Measurements from ENCODE around the gene ATF7IP2. TPM values are rescaled to one million over a fixed set of nuclear protein-coding genes. Genes with fewer than 3 reads are reported as not detected.

Gene ATF7IP2
- total and polyA plus RNA-seq, 2 of the 13 experiments (the other 11 are each of a cell fraction or from before 2014, with no cell fraction given): 117 to 217 TPM

DNA sequence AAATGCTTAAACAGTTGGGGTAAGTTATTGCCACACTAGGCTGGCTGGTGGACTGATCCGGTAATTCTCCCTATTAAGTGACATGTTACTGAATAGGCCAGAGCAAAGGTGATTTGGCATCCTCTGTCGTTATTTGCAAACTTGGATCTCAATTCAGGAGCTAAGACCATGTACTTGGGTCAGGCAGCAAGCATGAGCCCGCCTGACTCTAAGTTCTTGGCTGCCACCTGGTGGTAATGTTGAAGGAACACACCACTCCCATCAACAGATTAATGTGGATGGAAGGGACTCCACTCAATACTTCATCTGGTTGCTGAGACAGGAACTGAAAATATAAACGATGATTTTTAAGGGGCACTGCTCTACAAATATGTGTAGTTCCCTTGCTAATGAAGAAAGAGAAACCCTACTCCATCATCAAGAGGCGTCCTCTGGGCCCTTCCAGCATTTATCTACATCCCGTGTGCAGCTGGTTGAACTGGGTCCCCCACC, 123.7 kb downstream of the ATF7IP2 start (continued):
- TF ChIP-seq, protein P1, sequence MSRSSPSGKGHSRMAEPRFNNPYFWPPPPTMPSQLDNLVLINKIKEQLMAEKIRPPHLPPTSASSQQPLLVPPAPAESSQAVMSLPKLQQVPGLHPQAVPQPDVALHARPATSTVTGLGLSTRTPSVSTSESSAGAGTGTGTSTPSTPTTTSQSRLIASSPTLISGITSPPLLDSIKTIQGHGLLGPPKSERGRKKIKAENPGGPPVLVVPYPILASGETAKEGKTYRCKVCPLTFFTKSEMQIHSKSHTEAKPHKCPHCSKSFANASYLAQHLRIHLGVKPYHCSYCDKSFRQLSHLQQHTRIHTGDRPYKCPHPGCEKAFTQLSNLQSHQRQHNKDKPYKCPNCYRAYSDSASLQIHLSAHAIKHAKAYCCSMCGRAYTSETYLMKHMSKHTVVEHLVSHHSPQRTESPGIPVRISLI (CRISPR knock-in tag; IDR thresholded peaks at IDR 0.05; ENCODE audit: borderline replicate concordance): peak; percentile 27; the same call in 1 of the 2 replicates
- TF ChIP-seq MAFG (CRISPR knock-in tag; IDR thresholded peaks at IDR 0.05) (no peak), HHEX (CRISPR knock-in tag; IDR thresholded peaks at IDR 0.05) (no peak), FOSL1 (CRISPR knock-in tag; IDR thresholded peaks at IDR 0.05; ENCODE audit: borderline replicate concordance) (no peak), NR2F6 (IDR thresholded peaks at IDR 0.05) (no peak), NR2F6 (CRISPR knock-in tag; IDR thresholded peaks at IDR 0.05) (peak; percentile 58; the same call in 1 of the 2 replicates), BRCA1 (CRISPR knock-in tag; IDR thresholded peaks at IDR 0.05) (no peak), SP140L (CRISPR knock-in tag; IDR thresholded peaks at IDR 0.05; ENCODE audit: borderline replicate concordance) (no peak), SOX6 (IDR thresholded peaks at IDR 0.05) (no peak), SOX6 (CRISPR knock-in tag; IDR thresholded peaks at IDR 0.05) (peak; percentile 64), CHD4 (IDR thresholded peaks at IDR 0.05; ENCODE audit: borderline replicate concordance, low read length) (no peak), RBM39 (IDR thresholded peaks at IDR 0.05; ENCODE audit: low read depth, low read length, poor library complexity, severe bottlenecking) (no peak), ZNF777 (CRISPR knock-in tag; IDR thresholded peaks at IDR 0.05) (no peak), ZNF761 (CRISPR knock-in tag; conservative IDR thresholded peaks at IDR 0.05) (no peak), TMF1 (CRISPR knock-in tag; IDR thresholded peaks at IDR 0.05; ENCODE audit: low read depth) (no peak), SPEN (CRISPR knock-in tag; IDR thresholded peaks at IDR 0.05; ENCODE audit: low read depth) (peak; percentile 30; the same call in 1 of the 2 replicates), SUZ12 (IDR thresholded peaks at IDR 0.05; ENCODE audit: low read depth, low read length) (no peak), ISL2 (CRISPR knock-in tag; IDR thresholded peaks at IDR 0.05) (no peak)
- TF ChIP-seq, protein P2, sequence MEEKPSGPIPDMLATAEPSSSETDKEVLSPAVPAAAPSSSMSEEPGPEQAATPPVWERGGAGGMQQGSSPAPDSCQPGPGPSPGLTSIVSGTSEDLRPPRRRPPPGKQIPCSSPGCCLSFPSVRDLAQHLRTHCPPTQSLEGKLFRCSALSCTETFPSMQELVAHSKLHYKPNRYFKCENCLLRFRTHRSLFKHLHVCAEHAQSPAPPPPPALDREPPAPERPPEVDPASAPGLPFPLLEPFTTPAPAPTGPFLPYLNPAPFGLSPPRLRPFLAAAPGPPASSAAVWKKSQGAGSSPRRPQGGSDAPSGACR (CRISPR knock-in tag; IDR thresholded peaks at IDR 0.05): no peak
- TF ChIP-seq, protein P3, sequence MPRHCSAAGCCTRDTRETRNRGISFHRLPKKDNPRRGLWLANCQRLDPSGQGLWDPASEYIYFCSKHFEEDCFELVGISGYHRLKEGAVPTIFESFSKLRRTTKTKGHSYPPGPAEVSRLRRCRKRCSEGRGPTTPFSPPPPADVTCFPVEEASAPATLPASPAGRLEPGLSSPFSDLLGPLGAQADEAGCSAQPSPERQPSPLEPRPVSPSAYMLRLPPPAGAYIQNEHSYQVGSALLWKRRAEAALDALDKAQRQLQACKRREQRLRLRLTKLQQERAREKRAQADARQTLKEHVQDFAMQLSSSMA (CRISPR knock-in tag; IDR thresholded peaks at IDR 0.05): peak; percentile 83; the same call in 1 of the 2 replicates
- TF ChIP-seq, protein P4, sequence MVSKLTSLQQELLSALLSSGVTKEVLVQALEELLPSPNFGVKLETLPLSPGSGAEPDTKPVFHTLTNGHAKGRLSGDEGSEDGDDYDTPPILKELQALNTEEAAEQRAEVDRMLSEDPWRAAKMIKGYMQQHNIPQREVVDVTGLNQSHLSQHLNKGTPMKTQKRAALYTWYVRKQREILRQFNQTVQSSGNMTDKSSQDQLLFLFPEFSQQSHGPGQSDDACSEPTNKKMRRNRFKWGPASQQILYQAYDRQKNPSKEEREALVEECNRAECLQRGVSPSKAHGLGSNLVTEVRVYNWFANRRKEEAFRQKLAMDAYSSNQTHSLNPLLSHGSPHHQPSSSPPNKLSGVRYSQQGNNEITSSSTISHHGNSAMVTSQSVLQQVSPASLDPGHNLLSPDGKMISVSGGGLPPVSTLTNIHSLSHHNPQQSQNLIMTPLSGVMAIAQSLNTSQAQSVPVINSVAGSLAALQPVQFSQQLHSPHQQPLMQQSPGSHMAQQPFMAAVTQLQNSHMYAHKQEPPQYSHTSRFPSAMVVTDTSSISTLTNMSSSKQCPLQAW (CRISPR knock-in tag; IDR thresholded peaks at IDR 0.05): peak; percentile 86
- TF ChIP-seq, protein P5, sequence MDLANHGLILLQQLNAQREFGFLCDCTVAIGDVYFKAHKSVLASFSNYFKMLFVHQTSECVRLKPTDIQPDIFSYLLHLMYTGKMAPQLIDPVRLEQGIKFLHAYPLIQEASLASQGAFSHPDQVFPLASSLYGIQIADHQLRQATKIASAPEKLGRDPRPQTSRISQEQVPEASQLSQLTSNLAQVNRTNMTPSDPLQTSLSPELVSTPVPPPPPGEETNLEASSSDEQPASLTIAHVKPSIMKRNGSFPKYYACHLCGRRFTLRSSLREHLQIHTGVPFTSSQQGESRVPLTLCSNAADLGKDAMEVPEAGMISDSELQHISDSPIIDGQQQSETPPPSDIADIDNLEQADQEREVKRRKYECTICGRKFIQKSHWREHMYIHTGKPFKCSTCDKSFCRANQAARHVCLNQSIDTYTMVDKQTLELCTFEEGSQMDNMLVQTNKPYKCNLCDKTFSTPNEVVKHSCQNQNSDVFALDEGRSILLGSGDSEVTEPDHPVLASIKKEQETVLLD (CRISPR knock-in tag; IDR thresholded peaks at IDR 0.05; ENCODE audit: low read depth): no peak
- TF ChIP-seq, protein P6, sequence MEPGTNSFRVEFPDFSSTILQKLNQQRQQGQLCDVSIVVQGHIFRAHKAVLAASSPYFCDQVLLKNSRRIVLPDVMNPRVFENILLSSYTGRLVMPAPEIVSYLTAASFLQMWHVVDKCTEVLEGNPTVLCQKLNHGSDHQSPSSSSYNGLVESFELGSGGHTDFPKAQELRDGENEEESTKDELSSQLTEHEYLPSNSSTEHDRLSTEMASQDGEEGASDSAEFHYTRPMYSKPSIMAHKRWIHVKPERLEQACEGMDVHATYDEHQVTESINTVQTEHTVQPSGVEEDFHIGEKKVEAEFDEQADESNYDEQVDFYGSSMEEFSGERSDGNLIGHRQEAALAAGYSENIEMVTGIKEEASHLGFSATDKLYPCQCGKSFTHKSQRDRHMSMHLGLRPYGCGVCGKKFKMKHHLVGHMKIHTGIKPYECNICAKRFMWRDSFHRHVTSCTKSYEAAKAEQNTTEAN (CRISPR knock-in tag; conservative IDR thresholded peaks at IDR 0.05): no peak
- TF ChIP-seq, protein P7, sequence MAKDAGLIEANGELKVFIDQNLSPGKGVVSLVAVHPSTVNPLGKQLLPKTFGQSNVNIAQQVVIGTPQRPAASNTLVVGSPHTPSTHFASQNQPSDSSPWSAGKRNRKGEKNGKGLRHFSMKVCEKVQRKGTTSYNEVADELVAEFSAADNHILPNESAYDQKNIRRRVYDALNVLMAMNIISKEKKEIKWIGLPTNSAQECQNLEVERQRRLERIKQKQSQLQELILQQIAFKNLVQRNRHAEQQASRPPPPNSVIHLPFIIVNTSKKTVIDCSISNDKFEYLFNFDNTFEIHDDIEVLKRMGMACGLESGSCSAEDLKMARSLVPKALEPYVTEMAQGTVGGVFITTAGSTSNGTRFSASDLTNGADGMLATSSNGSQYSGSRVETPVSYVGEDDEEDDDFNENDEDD (CRISPR knock-in tag; IDR thresholded peaks at IDR 0.05; ENCODE audit: borderline replicate concordance): no peak; the same call in 1 of the 2 replicates
